HepG2 (cell line): ENCODE data around the gene ADRM1. TPM values are rescaled to one million over a fixed set of nuclear protein-coding genes. Genes with fewer than 3 reads are reported as not detected.

Source experiments
- CENPBD1 ChIP-seq: sonication (generic); formaldehyde crosslinking; IDR thresholded peaks from 2 replicates; pipeline ENCODE4 v1.8.0; 2022; ENCODE audit warnings: missing genetic modification reagents, low read depth, mild to moderate bottlenecking, borderline replicate concordance
- CREM ChIP-seq, 2 experiments: sonication (generic) in 1 of 2; formaldehyde crosslinking in 1 of 2; IDR thresholded peaks; 2 replicates each; pipeline versions ENCODE4 v1.4.0 to v1.6.1; 2016 to 2020; ENCODE audit warnings: antibody characterized with exemption in 1 of 2, mild to moderate bottlenecking in 1 of 2, missing genetic modification reagents in 1 of 2
- EEA1 ChIP-seq: sonication (generic); formaldehyde crosslinking; IDR thresholded peaks from 2 replicates; pipeline ENCODE4 v1.5.1; 2020; ENCODE audit warnings: mild to moderate bottlenecking, missing genetic modification reagents, borderline replicate concordance
- FOXK1 ChIP-seq: sonication (generic); formaldehyde crosslinking; IDR thresholded peaks from 2 replicates; pipeline ENCODE4 v1.4.0; 2020; ENCODE audit warnings: low read depth, missing genetic modification reagents, borderline replicate concordance
- HMGA1 ChIP-seq: sonication (generic); formaldehyde crosslinking; conservative IDR thresholded peaks from 2 replicates; pipeline ENCODE4 v1.4.0; 2020; ENCODE audit warnings: missing genetic modification reagents
- HNRNPH1 ChIP-seq: fragments of 200-400 bp; formaldehyde crosslinking; optimal IDR thresholded peaks from 2 replicates; pipeline ENCODE3; 2017; ENCODE audit warnings: mild to moderate bottlenecking, low read depth, low read length
- IRF1 ChIP-seq: sonication (generic); formaldehyde crosslinking; IDR thresholded peaks from 2 replicates; pipeline ENCODE4 v1.4.0; 2020; ENCODE audit warnings: low read depth, mild to moderate bottlenecking, missing genetic modification reagents
- IRX3 ChIP-seq: sonication (generic); formaldehyde crosslinking; IDR thresholded peaks from 2 replicates; pipeline ENCODE4 v1.8.1; 2023; ENCODE audit warnings: mild to moderate bottlenecking, low read depth, missing genetic modification reagents, borderline replicate concordance
- MAFF ChIP-seq: IDR thresholded peaks from 2 replicates; pipeline ENCODE4 v1.6.1; 2011; ENCODE audit warnings: low read depth, low read length, improper control_type of control experiment
- MTERF4 ChIP-seq: sonication (generic); formaldehyde crosslinking; IDR thresholded peaks from 2 replicates; pipeline ENCODE4 v1.8.0; 2023; ENCODE audit warnings: mild to moderate bottlenecking, missing genetic modification reagents
- NBN ChIP-seq: fragments of 450-650 bp; conservative IDR thresholded peaks from 2 replicates; pipeline ENCODE4 v1.6.1; 2017
- POLR2G ChIP-seq: fragments of 200-400 bp; formaldehyde crosslinking; IDR thresholded peaks from 2 replicates; pipeline ENCODE4 v1.6.1; 2018; ENCODE audit warnings: mild to moderate bottlenecking, low read depth, low read length, moderate library complexity
- PREB ChIP-seq: sonication (generic); formaldehyde crosslinking; IDR thresholded peaks from 2 replicates; pipeline ENCODE4 v1.4.0; 2020; ENCODE audit warnings: missing genetic modification reagents
- SALL1 ChIP-seq: sonication (generic); formaldehyde crosslinking; IDR thresholded peaks from 2 replicates; pipeline ENCODE4 v1.8.0; 2022; ENCODE audit warnings: mild to moderate bottlenecking, missing genetic modification reagents
- ZC3H13 ChIP-seq: sonication (generic); formaldehyde crosslinking; IDR thresholded peaks from 2 replicates; pipeline ENCODE4 v1.8.1; 2023; ENCODE audit warnings: mild to moderate bottlenecking, missing genetic modification reagents, moderate library complexity
- ZFP37 ChIP-seq: sonication (generic); formaldehyde crosslinking; IDR thresholded peaks from 2 replicates; pipeline ENCODE4 v1.4.0; 2020; ENCODE audit warnings: missing genetic modification reagents, borderline replicate concordance
- ZNF329 ChIP-seq: sonication (generic); formaldehyde crosslinking; IDR thresholded peaks from 2 replicates; pipeline ENCODE4 v1.9.0; 2021; ENCODE audit warnings: low read depth, mild to moderate bottlenecking, missing genetic modification reagents
- ZNF337 ChIP-seq: sonication (generic); formaldehyde crosslinking; IDR thresholded peaks from 2 replicates; pipeline ENCODE4 v1.5.1; 2020; ENCODE audit warnings: missing genetic modification reagents, low read depth, mild to moderate bottlenecking, borderline replicate concordance
- ZNF414 ChIP-seq: sonication (generic); formaldehyde crosslinking; IDR thresholded peaks from 2 replicates; pipeline ENCODE4 v1.5.0; 2020; ENCODE audit warnings: missing genetic modification reagents
- ZNF484 ChIP-seq: sonication (generic); formaldehyde crosslinking; IDR thresholded peaks from 2 replicates; pipeline ENCODE4 v1.5.1; 2020; ENCODE audit warnings: mild to moderate bottlenecking, low read depth, missing genetic modification reagents, borderline replicate concordance
- ZNF550 ChIP-seq: sonication (generic); formaldehyde crosslinking; IDR thresholded peaks from 2 replicates; pipeline ENCODE4 v1.4.0; 2020; ENCODE audit warnings: mild to moderate bottlenecking, missing genetic modification reagents, borderline replicate concordance
- ZNF564 ChIP-seq: sonication (generic); formaldehyde crosslinking; IDR thresholded peaks from 2 replicates; pipeline ENCODE4 v1.8.1; 2023; ENCODE audit warnings: mild to moderate bottlenecking, missing genetic modification reagents
- ZNF619 ChIP-seq: sonication (generic); formaldehyde crosslinking; IDR thresholded peaks from 2 replicates; pipeline ENCODE4 v1.4.0; 2020; ENCODE audit warnings: mild to moderate bottlenecking, missing genetic modification reagents
- ZNF7 ChIP-seq: IDR thresholded peaks from 2 replicates; pipeline ENCODE4 v1.6.1; 2016; ENCODE audit warnings: missing biosample characterization, missing genetic modification reagents
- ZNF777 ChIP-seq: sonication (generic); formaldehyde crosslinking; IDR thresholded peaks from 2 replicates; pipeline ENCODE4 v1.4.0; 2020; ENCODE audit warnings: missing genetic modification reagents
- ZNF792 ChIP-seq: IDR thresholded peaks from 2 replicates; pipeline ENCODE4 v1.6.1; 2016
- ZNF841 ChIP-seq: sonication (generic); formaldehyde crosslinking; IDR thresholded peaks from 2 replicates; pipeline ENCODE4 v1.8.1; 2023; ENCODE audit warnings: missing genetic modification reagents, borderline replicate concordance
- polyA plus RNA-seq, 8 experiments: library from polyadenylated mRNA; depleted of rRNA in 3 of 8; stranded (reverse) in 7 of 8; unstranded in 1 of 8; fragments of >200 nt; fragmentation: Illumina TruSeq in 4 of 8; extraction: Trizol in 4 of 8; gene quantifications; 2 replicates each; pipeline versions ENCODE4 v1.2.1 to v1.2.3, GENCODE V29; 2011 to 2016; ENCODE audit warnings: low read depth in 4 of 8, missing spikeins in 1 of 8, mixed read lengths in 1 of 8; ENCODE audit not compliant: insufficient read depth in 1 of 8
- total RNA-seq, 5 experiments: library from RNA; depleted of rRNA; stranded (reverse); fragments of >200 nt; fragmentation: Illumina TruSeq; extraction: Trizol; gene quantifications; 2 replicates each; pipeline ENCODE4 v1.2.3, GENCODE V29; 2016; ENCODE audit warnings: low read depth in 1 of 5

Gene ADRM1
- total and polyA plus RNA-seq, 2 of the 13 experiments (the other 11 are each of a cell fraction or from before 2014, with no cell fraction given), result 92.9 to 154 TPM

- TF ChIP-seq FOXK1 (CRISPR knock-in tag) (peak; percentile 98), POLR2G (peak; percentile 84), HMGA1 (CRISPR knock-in tag) (no peak), ZNF777 (CRISPR knock-in tag) (peak; percentile 9; the same call in 1 of the 2 replicates), ZNF414 (peak; percentile 85), EEA1 (no peak; the same call in 1 of the 2 replicates), NBN (no peak), ZNF329 (CRISPR knock-in tag) (no peak), ZNF7 (no peak), CENPBD1 (CRISPR knock-in tag) (no peak), ZNF484 (CRISPR knock-in tag) (no peak), MTERF4 (CRISPR knock-in tag) (no peak; the same call in 1 of the 2 replicates), MAFF (peak; percentile 81; the same call in 1 of the 2 replicates), CREM (IDR thresholded peaks at IDR 0.05) (peak; percentile 66; the same call in 1 of the 2 replicates), CREM (CRISPR knock-in tag; IDR thresholded peaks at IDR 0.05) (peak; percentile 24; the same call in 1 of the 2 replicates), ZNF841 (CRISPR knock-in tag) (no peak), ZNF564 (CRISPR knock-in tag) (no peak; the same call in 1 of the 2 replicates), PREB (CRISPR knock-in tag) (no peak), HNRNPH1 (no peak), IRF1 (CRISPR knock-in tag) (no peak), ZNF619 (CRISPR knock-in tag) (peak; percentile 41; the same call in 1 of the 2 replicates), ZNF337 (CRISPR knock-in tag) (no peak), IRX3 (CRISPR knock-in tag) (peak; percentile 65; the same call in 1 of the 2 replicates), ZFP37 (CRISPR knock-in tag) (no peak), ZNF792 (CRISPR knock-in tag) (peak; percentile 84), ZNF550 (no peak; the same call in 1 of the 2 replicates), SALL1 (CRISPR knock-in tag) (peak; percentile 65), ZC3H13 (CRISPR knock-in tag) (0 out of 2 replicates have a peak, but pooled peaks have one; percentile 76)
Measured at GRCh38 chr20:62302341-62303061, at the start of gene ADRM1 (continued).
